ENCODE measurements around the gene NOX1.

Gene NOX1

GRCh38 chrX:100895365-100896075 is 21.4 kb upstream of the NOX1 start:
- no peak for TF ChIP-seq FOXA1 (IDR thresholded peaks at IDR 0.05)
- TF ChIP-seq BHLHE40 (IDR thresholded peaks at IDR 0.05; ENCODE audit: borderline replicate concordance), result no peak
- no peak for TF ChIP-seq L3MBTL2 (conservative IDR thresholded peaks at IDR 0.05)
- no peak for TF ChIP-seq FOXK2 (IDR thresholded peaks at IDR 0.05)
- TF ChIP-seq HDGF (IDR thresholded peaks at IDR 0.05; ENCODE audit: borderline replicate concordance), result no peak
- TF ChIP-seq PKNOX1 (IDR thresholded peaks at IDR 0.05), result no peak
- TF ChIP-seq TARDBP (IDR thresholded peaks at IDR 0.05), result no peak
- TF ChIP-seq CTBP1 (IDR thresholded peaks at IDR 0.05; ENCODE audit: borderline replicate concordance), result no peak
- TF ChIP-seq SUZ12 (IDR thresholded peaks at IDR 0.05), result no peak
- TF ChIP-seq ZNF384 (IDR thresholded peaks at IDR 0.05), result no peak
- no peak for TF ChIP-seq FOXM1 (IDR thresholded peaks at IDR 0.05; ENCODE audit: borderline replicate concordance)
- no peak for TF ChIP-seq NFRKB (IDR thresholded peaks at IDR 0.05)
- TF ChIP-seq SP1 (IDR thresholded peaks at IDR 0.05), result no peak
- no peak for TF ChIP-seq ARNT (IDR thresholded peaks at IDR 0.05)
- no peak for TF ChIP-seq ELF4 (IDR thresholded peaks at IDR 0.05)
- no peak for TF ChIP-seq LEF1 (IDR thresholded peaks at IDR 0.05; ENCODE audit: borderline replicate concordance)
- ChIA-PET POLR2A (no interaction called here), CTCF (interaction anchor here (0.7 to 1.2 kb wide), 2 partner anchors 30 to 392 kb away, joined by 3 read pairs; no protein-coding TSS in a partner anchor)
- DNase-seq (ENCODE audit: extremely low spot score), result peak; percentile 49

GRCh38 chrX:100883654-100884053 is 9.5 kb upstream of the NOX1 start:
- ChIA-PET CTCF (no interaction called here), POLR2A (no interaction called here)
- no peak for TF ChIP-seq ELF4 (IDR thresholded peaks at IDR 0.05)
- no peak for TF ChIP-seq CTBP1 (IDR thresholded peaks at IDR 0.05; ENCODE audit: borderline replicate concordance)
- TF ChIP-seq ZNF384 (IDR thresholded peaks at IDR 0.05), result no peak
- no peak for TF ChIP-seq PKNOX1 (IDR thresholded peaks at IDR 0.05)
- no peak for TF ChIP-seq ARNT (IDR thresholded peaks at IDR 0.05)
- no peak for TF ChIP-seq LEF1 (IDR thresholded peaks at IDR 0.05; ENCODE audit: borderline replicate concordance)
- TF ChIP-seq L3MBTL2 (conservative IDR thresholded peaks at IDR 0.05), result no peak
- TF ChIP-seq SUZ12 (IDR thresholded peaks at IDR 0.05), result no peak
- TF ChIP-seq TARDBP (IDR thresholded peaks at IDR 0.05), result no peak
- no peak for TF ChIP-seq NFRKB (IDR thresholded peaks at IDR 0.05)
- TF ChIP-seq HDGF (IDR thresholded peaks at IDR 0.05; ENCODE audit: borderline replicate concordance), result no peak
- no peak for TF ChIP-seq BHLHE40 (IDR thresholded peaks at IDR 0.05; ENCODE audit: borderline replicate concordance)

GRCh38 chrX:100880368-100880767 is 6.2 kb upstream of the NOX1 start:
- POLR2A ChIA-PET, result no interaction called here
- CTCF ChIA-PET, result no interaction called here
- no peak for TF ChIP-seq LEF1 (IDR thresholded peaks at IDR 0.05; ENCODE audit: borderline replicate concordance)
- DNase-seq (ENCODE audit: extremely low spot score), result no peak

More at GRCh38 chrX:100883654-100884053, 9.5 kb upstream of the NOX1 start:
- DNase-seq (ENCODE audit: extremely low spot score), result no peak

DNA sequence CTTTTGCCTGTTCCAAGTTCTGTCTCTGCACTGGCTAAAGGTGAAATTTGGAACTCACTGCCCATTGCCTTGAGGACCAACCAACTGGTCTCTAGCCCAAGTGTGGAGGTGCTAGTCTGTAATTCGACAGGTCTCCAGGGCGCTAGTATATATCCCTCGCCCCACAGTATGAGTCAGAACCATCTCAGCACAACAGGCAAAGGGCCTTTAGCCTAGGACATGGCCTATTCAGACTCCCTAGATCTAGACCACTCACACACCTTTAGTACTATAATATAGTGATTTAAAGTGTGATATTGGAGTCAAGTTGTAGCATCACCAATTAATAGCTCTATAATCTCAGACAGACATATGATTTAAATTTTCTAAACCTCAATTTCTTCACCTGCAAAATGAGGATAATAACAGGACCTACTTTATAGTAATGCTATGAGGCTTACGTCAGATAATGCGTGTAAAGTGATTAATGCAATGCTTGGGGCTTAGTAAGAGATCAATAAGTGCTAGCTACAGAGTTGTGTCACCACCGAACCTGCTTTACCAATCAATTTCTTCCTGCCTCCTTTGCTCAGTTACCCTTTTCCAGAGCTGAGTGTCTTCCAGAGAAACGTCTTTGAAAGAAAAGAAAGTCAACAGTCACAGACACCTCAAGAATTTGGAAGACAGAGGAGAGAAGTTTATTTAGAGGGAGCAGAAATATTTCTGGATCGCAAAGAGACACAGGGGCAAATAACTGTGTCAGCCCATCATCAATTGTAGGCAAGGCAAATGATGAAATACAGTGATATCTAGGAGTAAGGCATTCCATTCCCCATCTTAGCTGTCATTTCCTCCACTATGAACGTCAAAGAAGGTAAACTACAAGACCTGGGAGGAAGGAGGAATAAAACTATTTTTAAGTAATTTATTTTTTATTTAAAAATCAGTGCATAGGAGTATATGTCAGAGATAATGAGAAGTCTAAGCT is 2.3 kb downstream of the NOX1 start:
- POLR2A ChIA-PET, result no interaction called here
- no peak for DNase-seq (ENCODE audit: extremely low spot score)
- CTCF ChIA-PET, result no interaction called here
- TF ChIP-seq FOXK2 (IDR thresholded peaks at IDR 0.05) (no peak), HDGF (IDR thresholded peaks at IDR 0.05; ENCODE audit: borderline replicate concordance) (no peak), BHLHE40 (IDR thresholded peaks at IDR 0.05; ENCODE audit: borderline replicate concordance) (no peak), ELF4 (IDR thresholded peaks at IDR 0.05) (no peak), L3MBTL2 (conservative IDR thresholded peaks at IDR 0.05) (no peak), TARDBP (IDR thresholded peaks at IDR 0.05) (no peak)

- DNase-seq (ENCODE audit: extremely low spot score), result no peak
- TF ChIP-seq SUZ12 (IDR thresholded peaks at IDR 0.05) (no peak), SP1 (IDR thresholded peaks at IDR 0.05) (no peak), L3MBTL2 (conservative IDR thresholded peaks at IDR 0.05) (no peak), FOXA1 (IDR thresholded peaks at IDR 0.05) (no peak), ELF4 (IDR thresholded peaks at IDR 0.05) (no peak), FOXK2 (IDR thresholded peaks at IDR 0.05) (no peak), BHLHE40 (IDR thresholded peaks at IDR 0.05; ENCODE audit: borderline replicate concordance) (no peak), ARNT (IDR thresholded peaks at IDR 0.05) (no peak), PKNOX1 (IDR thresholded peaks at IDR 0.05) (no peak), ZNF384 (IDR thresholded peaks at IDR 0.05) (no peak), HDGF (IDR thresholded peaks at IDR 0.05; ENCODE audit: borderline replicate concordance) (no peak), TARDBP (IDR thresholded peaks at IDR 0.05) (no peak)
- POLR2A ChIA-PET, result no interaction called here
- CTCF ChIA-PET, result interaction anchor here (0.6 kb wide), 1 partner anchor 11 kb away, joined by 3 read pairs; no protein-coding TSS in a partner anchor
These were observed 3.6 kb downstream of the NOX1 start for GRCh38 chrX:100870527-100870926.

DNA sequence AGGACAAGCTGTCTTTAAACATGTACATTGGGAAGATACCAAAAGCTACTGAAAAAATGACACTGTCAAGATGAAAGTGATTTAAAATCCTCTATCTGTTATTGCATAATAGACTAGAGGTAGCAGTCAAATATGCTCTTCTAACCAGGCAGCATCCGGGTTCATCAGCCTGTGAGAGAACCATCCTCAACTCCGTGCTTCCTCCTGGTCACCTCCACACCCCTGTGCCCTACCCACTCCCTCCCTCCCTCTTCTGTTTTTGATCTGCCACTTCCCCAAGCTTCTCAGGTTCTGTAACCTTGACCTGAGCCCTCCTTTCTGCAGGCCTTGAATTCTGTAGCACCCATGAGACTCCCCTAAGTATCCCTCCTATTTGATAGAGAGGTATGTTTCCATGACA is 5.9 kb downstream of the NOX1 start:
- POLR2A ChIA-PET, result no interaction called here
- CTCF ChIA-PET, result no interaction called here
- no peak for DNase-seq (ENCODE audit: extremely low spot score)
- TF ChIP-seq SUZ12 (IDR thresholded peaks at IDR 0.05) (no peak), ELF4 (IDR thresholded peaks at IDR 0.05) (no peak), FOXK2 (IDR thresholded peaks at IDR 0.05) (no peak), HDGF (IDR thresholded peaks at IDR 0.05; ENCODE audit: borderline replicate concordance) (no peak), TARDBP (IDR thresholded peaks at IDR 0.05) (no peak), PKNOX1 (IDR thresholded peaks at IDR 0.05) (no peak), BHLHE40 (IDR thresholded peaks at IDR 0.05; ENCODE audit: borderline replicate concordance) (no peak), FOXM1 (IDR thresholded peaks at IDR 0.05; ENCODE audit: borderline replicate concordance) (no peak), ARNT (IDR thresholded peaks at IDR 0.05) (no peak), FOXA1 (IDR thresholded peaks at IDR 0.05) (no peak), L3MBTL2 (conservative IDR thresholded peaks at IDR 0.05) (no peak), NFRKB (IDR thresholded peaks at IDR 0.05) (no peak), CTBP1 (IDR thresholded peaks at IDR 0.05; ENCODE audit: borderline replicate concordance) (no peak), ZNF384 (IDR thresholded peaks at IDR 0.05) (no peak)

Data from HEK293T (cell line).